Neural cell (in vitro differentiated cells): ENCODE results near the gene HERPUD1. TPM values are rescaled to one million over a fixed set of nuclear protein-coding genes. Genes with fewer than 3 reads are reported as not detected.

ENCODE experiments used
- H2AFZ ChIP-seq: fragments of 200-600, 300-800 bp; sonication (generic), shearing (Covaris generic); 2 replicates; pipeline ENCODE4 v1.6.0; 2014; ENCODE audit warnings: low read depth, mild to moderate bottlenecking, antibody characterized with exemption, low read length, moderate library complexity
- H3F3A ChIP-seq: fragments of 200-600 bp; shearing (Covaris generic); 2 replicates; pipeline ENCODE4 v1.6.1; 2016; ENCODE audit warnings: mild to moderate bottlenecking, moderate library complexity, mixed read lengths, antibody characterized with exemption, low read length; ENCODE audit not compliant: insufficient read depth, poor library complexity, severe bottlenecking
- H3K27ac ChIP-seq: fragments of 200-600, 300-800 bp; sonication (generic), shearing (Covaris generic); 2 replicates; pipeline ENCODE4 v1.5.1; 2014; ENCODE audit warnings: mild to moderate bottlenecking, low read length, moderate library complexity
- H3K27me3 ChIP-seq: fragments of 300-800, 200-600 bp; sonication (generic), shearing (Covaris generic); 2 replicates; pipeline ENCODE4 v1.6.0; 2014; ENCODE audit warnings: mild to moderate bottlenecking, low read depth, low read length, moderate library complexity; ENCODE audit not compliant: insufficient read depth
- H3K36me3 ChIP-seq: fragments of 300-800, 200-600 bp; sonication (generic), shearing (Covaris generic); 2 replicates; pipeline ENCODE4 v1.5.1; 2014; ENCODE audit warnings: mild to moderate bottlenecking, antibody characterized with exemption, low read length, moderate library complexity; ENCODE audit not compliant: insufficient read depth
- H3K4me2 ChIP-seq: fragments of 300-800, 200-600 bp; sonication (generic), shearing (Covaris generic); 2 replicates; pipeline ENCODE4 v1.6.0; 2014; ENCODE audit warnings: mild to moderate bottlenecking, low read length
- H3K4me3 ChIP-seq: fragments of 300-800, 200-600 bp; sonication (generic), shearing (Covaris generic); 2 replicates; pipeline ENCODE4 v1.5.1; 2014; ENCODE audit warnings: mild to moderate bottlenecking, low read length, moderate library complexity
- H3K79me2 ChIP-seq: fragments of 200-600 bp; shearing (Covaris generic); replicated peaks from 2 replicates; pipeline ENCODE4 v1.6.0; 2014; ENCODE audit warnings: mild to moderate bottlenecking, low read length, moderate library complexity; ENCODE audit not compliant: insufficient read depth
- H3K9ac ChIP-seq: fragments of 300-800, 200-600 bp; sonication (generic), shearing (Covaris generic); 2 replicates; pipeline ENCODE4 v1.6.1; 2016; ENCODE audit warnings: mild to moderate bottlenecking, low read length, mixed read lengths
- H3K9me2 ChIP-seq: fragments of 200-600 bp; shearing (Covaris generic); 2 replicates; pipeline ENCODE4 v1.6.1; 2016; ENCODE audit warnings: mild to moderate bottlenecking, low read length, mixed read lengths; ENCODE audit not compliant: insufficient read depth
- H3K9me3 ChIP-seq: fragments of 200-600, 300-800 bp; sonication (generic), shearing (Covaris generic); 2 replicates; pipeline ENCODE4 v1.6.1; 2016; ENCODE audit warnings: mild to moderate bottlenecking, mixed run types, low read length, moderate library complexity, mixed read lengths
- H4K20me1 ChIP-seq: fragments of 200-600 bp; shearing (Covaris generic); 2 replicates; pipeline ENCODE4 v1.6.1; 2016; ENCODE audit warnings: mild to moderate bottlenecking, mixed run types; ENCODE audit not compliant: insufficient read depth
- EP300 ChIP-seq: fragments of 450-650 bp; conservative IDR thresholded peaks from 2 replicates; pipeline ENCODE4 v1.6.1; 2014; ENCODE audit warnings: antibody characterized with exemption, mild to moderate bottlenecking, moderate library complexity; ENCODE audit not compliant: poor library complexity, severe bottlenecking
- EZH2 ChIP-seq: fragments of 200-600, 300-800 bp; shearing (Covaris generic), sonication (generic); IDR thresholded peaks from 2 replicates; pipeline ENCODE4 v1.6.1; 2014; ENCODE audit warnings: antibody characterized with exemption, low read length, borderline replicate concordance, mild to moderate bottlenecking; ENCODE audit not compliant: insufficient read depth, poor library complexity, severe bottlenecking
- MXI1 ChIP-seq: fragments of 450-650 bp; conservative IDR thresholded peaks from 2 replicates; pipeline ENCODE4 v1.6.1; 2014; ENCODE audit warnings: antibody characterized with exemption, mild to moderate bottlenecking; ENCODE audit not compliant: poor library complexity, severe bottlenecking
- REST ChIP-seq: IDR thresholded peaks from 2 replicates; pipeline ENCODE4 v1.6.1; 2012; ENCODE audit warnings: borderline replicate concordance
- SMC3 ChIP-seq: fragments of 450-650 bp; conservative IDR thresholded peaks from 2 replicates; pipeline ENCODE4 v1.6.1; 2014; ENCODE audit warnings: antibody characterized with exemption, mild to moderate bottlenecking, moderate library complexity; ENCODE audit not compliant: poor library complexity
- polyA plus RNA-seq: library from polyadenylated mRNA; depleted of rRNA; stranded (reverse); fragments of >200 nt; gene quantifications from 2 replicates; pipeline ENCODE4 v1.2.3, GENCODE V29; 2014
- TF ChIP-seq, protein P1 (sequence below): fragments of 450-650 bp; IDR thresholded peaks from 2 replicates; pipeline ENCODE4 v1.5.1; 2014; ENCODE audit warnings: antibody characterized with exemption, mild to moderate bottlenecking, moderate library complexity; ENCODE audit not compliant: poor library complexity, severe bottlenecking

HERPUD1 gene
- polyA plus RNA-seq, 1 donor from 2014 or later = 76.0 TPM

- Histone ChIP-seq H3K79me2 (no peaks in the 10 kb centered on the region), H3K4me3 (no peak overlapping the region), H3K9me2 (no peaks in the 10 kb centered on the region), H3K27me3 (no peaks in the 10 kb centered on the region), H3K36me3 (no peaks in the 10 kb centered on the region), H3K27ac (no peak overlapping the region), H4K20me1 (no peaks in the 10 kb centered on the region), H3F3A (no peaks in the 10 kb centered on the region), H3K9ac (no peak overlapping the region), H3K4me2 (no peak overlapping the region), H2AFZ (no peak overlapping the region), H3K9me3 (no peaks in the 10 kb centered on the region)
- no peak for TF ChIP-seq SMC3
- TF ChIP-seq, protein P1, sequence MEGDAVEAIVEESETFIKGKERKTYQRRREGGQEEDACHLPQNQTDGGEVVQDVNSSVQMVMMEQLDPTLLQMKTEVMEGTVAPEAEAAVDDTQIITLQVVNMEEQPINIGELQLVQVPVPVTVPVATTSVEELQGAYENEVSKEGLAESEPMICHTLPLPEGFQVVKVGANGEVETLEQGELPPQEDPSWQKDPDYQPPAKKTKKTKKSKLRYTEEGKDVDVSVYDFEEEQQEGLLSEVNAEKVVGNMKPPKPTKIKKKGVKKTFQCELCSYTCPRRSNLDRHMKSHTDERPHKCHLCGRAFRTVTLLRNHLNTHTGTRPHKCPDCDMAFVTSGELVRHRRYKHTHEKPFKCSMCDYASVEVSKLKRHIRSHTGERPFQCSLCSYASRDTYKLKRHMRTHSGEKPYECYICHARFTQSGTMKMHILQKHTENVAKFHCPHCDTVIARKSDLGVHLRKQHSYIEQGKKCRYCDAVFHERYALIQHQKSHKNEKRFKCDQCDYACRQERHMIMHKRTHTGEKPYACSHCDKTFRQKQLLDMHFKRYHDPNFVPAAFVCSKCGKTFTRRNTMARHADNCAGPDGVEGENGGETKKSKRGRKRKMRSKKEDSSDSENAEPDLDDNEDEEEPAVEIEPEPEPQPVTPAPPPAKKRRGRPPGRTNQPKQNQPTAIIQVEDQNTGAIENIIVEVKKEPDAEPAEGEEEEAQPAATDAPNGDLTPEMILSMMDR = no peak
Observed at GRCh38 chr16:56916571-56917403, 15.2 kb upstream of the HERPUD1 start.

GRCh38 chr16:56918467-56919012, 13.4 kb upstream of the HERPUD1 start:
- no peak overlapping the region for H3K4me3 ChIP-seq
- H3F3A ChIP-seq = no peaks in the 10 kb centered on the region
- no peak overlapping the region for H3K9ac ChIP-seq
- H3K27ac ChIP-seq = no peak overlapping the region
- H3K4me2 ChIP-seq = no peak overlapping the region
- no peaks in the 10 kb centered on the region for H3K36me3 ChIP-seq
- H3K9me2 ChIP-seq = no peaks in the 10 kb centered on the region
- H3K27me3 ChIP-seq = no peaks in the 10 kb centered on the region
- H3K9me3 ChIP-seq = no peaks in the 10 kb centered on the region
- no peak for TF ChIP-seq REST
- no peak for TF ChIP-seq SMC3
- no peak for TF ChIP-seq EZH2
- no peak for TF ChIP-seq EP300
- TF ChIP-seq, protein P1 = no peak
- TF ChIP-seq MXI1 = no peak
- no peaks in the 10 kb centered on the region for H3K79me2 ChIP-seq
- H2AFZ ChIP-seq = no peak overlapping the region
- no peaks in the 10 kb centered on the region for H4K20me1 ChIP-seq
